ENCODE measurements around the gene EGR4.

EGR4 gene

DNA sequence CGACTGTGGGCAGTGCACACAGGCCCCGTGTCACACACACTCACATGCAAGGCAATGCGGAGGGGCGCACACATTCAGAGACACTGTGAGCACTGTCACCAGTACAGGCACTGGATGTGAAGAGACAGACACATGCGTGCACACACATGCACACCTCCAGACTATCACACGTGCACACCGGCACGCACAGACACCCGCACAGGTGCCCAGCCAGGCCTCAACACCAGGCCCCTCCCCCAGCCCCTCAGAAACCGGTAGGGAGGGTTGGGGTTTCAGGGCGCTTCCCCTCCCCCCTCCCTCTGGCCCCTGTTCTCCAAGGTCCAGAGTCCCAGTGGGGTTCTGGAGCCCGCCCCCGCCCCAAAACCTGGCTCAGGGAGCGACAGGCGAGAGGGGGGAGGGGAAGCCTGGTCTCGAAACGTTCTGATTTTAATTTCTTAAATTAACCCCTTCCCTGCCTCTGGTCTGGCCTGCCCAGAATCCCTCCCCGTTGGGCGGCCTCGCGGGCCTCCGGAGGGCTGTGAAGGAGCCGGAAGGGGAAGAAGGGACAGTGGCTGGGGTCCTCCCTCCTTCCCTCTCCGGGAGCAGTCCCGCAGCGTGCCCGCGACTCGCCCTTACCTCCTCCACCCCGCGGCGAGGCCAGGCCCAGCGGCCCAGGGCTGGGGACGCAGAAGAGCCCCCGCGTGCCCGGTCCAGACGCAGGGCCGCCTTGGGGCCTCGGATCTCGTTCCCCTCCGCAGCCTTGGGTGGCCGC, 9.6 kb downstream of the EGR4 start:
- no peak for FAIRE-seq

DNA sequence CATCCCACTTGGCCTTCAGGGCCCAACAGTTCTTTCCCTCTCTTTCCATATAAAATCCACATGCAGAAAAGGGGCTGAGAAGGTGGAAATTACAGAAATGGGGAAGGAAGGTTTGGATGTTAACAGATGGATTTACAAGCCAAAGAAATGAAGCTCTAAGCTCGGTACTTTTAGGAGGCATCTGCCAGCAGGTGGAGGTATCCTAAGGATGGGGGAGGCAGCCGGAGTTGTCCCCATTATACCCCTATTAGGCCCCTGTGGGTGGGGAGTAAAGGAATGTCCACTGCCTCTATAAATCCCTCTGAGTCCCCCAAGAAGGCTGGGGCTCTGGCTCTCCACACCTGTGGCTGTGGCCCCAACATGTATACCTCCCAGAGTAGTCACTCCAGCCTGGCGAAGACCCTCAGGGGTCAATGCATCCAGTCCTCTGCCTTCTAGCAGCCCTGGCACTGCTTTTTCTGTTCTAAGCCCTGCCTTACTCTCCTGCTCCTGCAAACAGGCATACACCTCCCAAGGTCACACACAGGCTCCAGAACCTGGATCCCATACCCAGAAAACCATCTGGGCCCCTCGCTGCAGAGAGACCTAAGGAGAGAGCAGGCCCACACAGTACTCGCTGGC, 10.3 kb downstream of the EGR4 start:
- no peak for FAIRE-seq
- no peak for DNase-seq (ENCODE audit: insufficient read length, low spot score)
- TF ChIP-seq POLR2A (IDR thresholded peaks at IDR 0.05; ENCODE audit: low read depth, low read length), result no peak

More for the DNA sequence above, 9.6 kb downstream of the EGR4 start:
- TF ChIP-seq POLR2A (IDR thresholded peaks at IDR 0.05; ENCODE audit: low read depth, low read length), result no peak
- DNase-seq (ENCODE audit: insufficient read length, low spot score), result no peak

DNA sequence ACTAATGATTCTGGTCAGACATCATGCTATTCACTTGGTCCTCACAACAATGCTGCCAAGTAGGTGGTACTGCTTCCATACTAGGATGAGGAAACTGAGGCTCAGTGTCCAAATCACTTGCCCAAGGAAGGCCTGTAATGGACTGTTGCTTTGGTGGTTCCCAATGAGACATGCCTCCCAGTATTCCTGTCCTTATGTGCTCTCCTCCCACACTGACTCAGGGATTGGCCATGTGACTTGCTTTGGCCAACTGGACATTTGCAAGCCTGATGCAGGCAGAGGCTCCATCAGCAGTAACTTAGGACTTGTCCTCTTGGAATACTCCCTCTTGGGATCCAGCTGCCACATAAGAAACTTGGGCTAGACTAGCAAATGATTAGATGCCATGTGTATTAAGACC, 12.1 kb downstream of the EGR4 start:
- no peak for DNase-seq (ENCODE audit: insufficient read length, low spot score)
- no peak for FAIRE-seq

DNA sequence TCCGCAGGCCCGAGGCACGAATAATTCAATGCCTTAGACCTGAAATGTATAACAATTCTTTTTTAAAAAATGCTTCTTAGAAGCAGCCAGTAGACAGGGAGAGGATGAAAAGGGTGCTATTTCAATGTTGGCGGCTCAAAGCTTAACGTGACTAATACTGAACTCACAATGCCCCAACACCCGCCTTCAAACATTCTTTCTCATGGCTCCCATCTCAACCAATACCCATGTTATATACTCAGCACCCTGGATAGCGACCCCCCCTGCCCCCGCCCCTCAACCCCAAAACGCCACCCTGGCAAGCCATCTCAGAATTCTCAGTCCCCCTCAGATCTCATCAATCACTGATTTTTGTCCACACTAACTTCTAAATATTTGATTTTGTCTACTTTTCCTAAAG, 13.5 kb downstream of the EGR4 start:
- no peak for TF ChIP-seq POLR2A (IDR thresholded peaks at IDR 0.05; ENCODE audit: low read depth, low read length)
- no peak for DNase-seq (ENCODE audit: insufficient read length, low spot score)
- FAIRE-seq, result no peak

More for the DNA sequence above, 12.1 kb downstream of the EGR4 start:
- TF ChIP-seq POLR2A (IDR thresholded peaks at IDR 0.05; ENCODE audit: low read depth, low read length), result no peak

DNA sequence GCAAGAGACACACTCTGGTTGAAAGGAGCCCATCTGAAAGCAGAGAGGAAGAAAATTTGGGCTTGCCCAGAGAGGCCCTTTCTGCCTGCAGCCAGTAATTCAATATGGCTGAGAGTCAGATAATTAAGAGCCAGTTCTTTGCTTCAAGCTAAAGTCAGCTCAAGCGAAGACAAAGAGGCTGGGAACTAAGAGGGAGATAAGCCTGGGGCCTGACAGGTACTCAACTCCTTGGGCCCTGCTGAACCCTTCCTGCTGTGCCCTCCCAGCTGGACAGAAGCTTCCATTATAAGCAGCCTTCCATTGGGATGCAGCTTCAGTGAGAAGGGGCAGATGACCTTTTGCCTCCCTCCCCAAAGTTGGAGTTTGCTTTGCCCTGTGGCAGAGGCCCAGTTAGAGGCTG, 21.1 kb downstream of the EGR4 start:
- no peak for TF ChIP-seq POLR2A (IDR thresholded peaks at IDR 0.05; ENCODE audit: low read depth, low read length)
- FAIRE-seq, result no peak
- no peak for DNase-seq (ENCODE audit: insufficient read length, low spot score)

DNA sequence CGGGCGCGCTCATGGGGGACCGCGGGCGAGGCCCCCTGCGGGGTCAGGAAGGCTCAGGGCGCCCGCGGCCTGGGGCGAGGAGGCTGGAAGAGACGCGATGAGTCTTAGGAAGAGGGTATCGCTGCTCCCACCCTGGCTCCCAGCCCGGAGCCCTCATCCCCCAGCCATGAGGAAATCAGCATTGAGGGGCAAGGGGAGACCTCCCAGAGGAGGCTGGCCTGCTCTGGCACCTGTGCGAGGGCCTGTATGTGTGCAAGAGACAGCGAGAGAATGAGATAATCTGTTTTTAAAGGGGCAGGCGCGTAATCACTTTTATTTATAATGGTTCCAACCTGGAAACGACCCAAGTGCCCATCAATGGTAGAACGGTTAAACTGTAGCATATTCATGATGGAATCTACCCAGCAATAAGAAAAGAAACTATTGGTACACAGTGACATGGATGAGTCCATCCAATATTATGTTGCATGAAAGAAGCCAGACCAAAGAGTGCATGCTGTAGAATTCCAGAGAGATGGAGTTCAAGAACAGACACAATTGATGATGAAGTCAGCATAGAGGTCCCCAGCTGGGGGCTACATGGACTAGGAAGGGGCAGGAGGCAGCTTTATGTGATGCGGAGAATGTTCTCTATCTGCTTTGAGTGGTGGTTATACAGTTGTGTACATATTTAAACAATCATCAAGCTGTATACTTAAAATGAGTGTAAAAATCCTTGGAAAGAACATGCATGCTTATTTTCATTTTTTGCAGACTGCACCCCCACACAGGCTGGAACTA, 23.5 kb downstream of the EGR4 start:
- DNase-seq (ENCODE audit: insufficient read length, low spot score) (no peak), FAIRE-seq (no peak)
- no peak for TF ChIP-seq POLR2A (IDR thresholded peaks at IDR 0.05; ENCODE audit: low read depth, low read length)

DNA sequence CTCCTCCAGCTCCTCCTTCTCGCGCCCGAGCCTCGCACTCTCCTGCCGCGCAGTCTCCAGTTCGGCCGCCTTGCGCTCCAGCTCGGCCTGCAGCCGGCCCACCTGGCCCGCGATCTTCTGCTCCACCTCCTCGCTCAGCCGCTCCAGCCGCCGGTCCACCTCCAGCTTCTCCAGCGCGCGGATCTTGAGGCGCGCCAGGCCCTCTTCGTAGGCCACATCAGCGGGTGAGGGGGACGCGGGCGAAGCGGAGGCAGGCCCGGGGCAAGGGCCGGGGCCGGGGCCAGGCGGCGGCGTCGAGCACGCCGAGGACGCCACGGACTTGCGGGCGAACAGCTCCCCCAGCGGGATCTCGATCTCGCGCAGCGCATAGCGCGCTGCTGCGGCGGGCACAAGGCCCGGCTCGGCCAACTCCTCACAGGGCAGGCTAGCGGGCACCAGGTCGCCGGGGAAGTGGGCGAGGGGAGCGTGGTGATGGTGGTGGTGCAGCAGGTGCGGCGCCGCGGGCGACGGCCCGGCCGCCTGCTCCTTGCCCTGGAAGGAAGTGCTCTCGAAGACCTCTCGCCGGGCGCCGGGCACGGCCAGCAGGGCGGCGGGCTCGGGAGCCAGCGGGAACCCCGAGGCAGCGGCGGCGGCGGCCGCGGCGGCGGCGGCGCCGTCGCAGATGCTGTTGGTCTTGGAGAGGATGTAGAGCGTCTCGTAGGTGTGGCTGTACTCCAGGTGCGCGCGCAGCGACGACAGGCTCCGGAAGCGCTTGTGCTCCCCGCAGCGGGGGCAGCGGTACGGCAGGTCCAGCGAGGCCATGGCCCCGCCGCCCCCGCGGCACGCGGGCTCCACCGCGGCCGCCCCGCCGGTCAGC, 24.3 kb downstream of the EGR4 start:
- FAIRE-seq (no peak), DNase-seq (ENCODE audit: insufficient read length, low spot score) (no peak)
- TF ChIP-seq POLR2A (IDR thresholded peaks at IDR 0.05; ENCODE audit: low read depth, low read length), result no peak

DNA sequence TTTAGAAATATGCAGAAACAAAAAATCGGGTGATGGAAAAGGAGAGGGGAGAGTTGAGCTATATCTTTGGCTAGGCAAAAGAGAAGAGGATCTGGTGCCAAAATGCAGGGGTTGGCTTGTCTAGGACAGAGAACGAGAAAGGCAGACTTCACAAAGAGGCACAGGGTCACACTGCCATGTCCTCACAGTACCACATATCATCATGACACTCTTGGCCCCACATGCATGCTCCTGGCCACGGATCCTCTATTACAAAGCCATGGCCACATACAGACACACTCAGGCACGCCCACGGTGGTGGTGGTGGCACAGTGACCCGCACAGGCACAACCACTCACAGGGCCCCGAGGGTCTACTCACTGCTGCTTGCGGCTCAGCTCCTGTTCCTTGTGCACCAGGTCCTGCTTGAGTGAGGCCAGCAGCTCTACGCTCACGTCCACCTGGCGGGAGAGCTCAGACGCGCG, 24.9 kb downstream of the EGR4 start:
- DNase-seq (ENCODE audit: insufficient read length, low spot score), result no peak
- TF ChIP-seq POLR2A (IDR thresholded peaks at IDR 0.05; ENCODE audit: low read depth, low read length), result no peak
- no peak for FAIRE-seq

DNA sequence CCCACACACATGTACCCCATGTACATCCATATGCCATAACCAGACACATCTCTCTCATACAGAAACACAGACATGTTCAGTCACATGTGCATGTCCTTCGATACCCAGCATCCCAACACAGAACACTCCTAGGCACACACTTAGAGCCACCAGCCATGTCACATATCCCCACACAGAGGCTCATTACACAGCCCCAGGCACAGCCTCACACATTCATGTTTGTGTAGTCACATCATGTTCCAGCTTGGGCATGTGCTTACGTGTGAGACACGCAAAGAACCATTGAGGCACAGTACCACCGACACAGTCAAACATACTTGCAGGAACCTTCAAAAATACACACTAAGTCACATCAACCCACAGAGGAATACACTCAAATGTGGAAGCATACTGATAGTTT, 26.3 kb downstream of the EGR4 start:
- DNase-seq (ENCODE audit: insufficient read length, low spot score), result no peak
- no peak for FAIRE-seq
- TF ChIP-seq POLR2A (IDR thresholded peaks at IDR 0.05; ENCODE audit: low read depth, low read length), result no peak

DNA sequence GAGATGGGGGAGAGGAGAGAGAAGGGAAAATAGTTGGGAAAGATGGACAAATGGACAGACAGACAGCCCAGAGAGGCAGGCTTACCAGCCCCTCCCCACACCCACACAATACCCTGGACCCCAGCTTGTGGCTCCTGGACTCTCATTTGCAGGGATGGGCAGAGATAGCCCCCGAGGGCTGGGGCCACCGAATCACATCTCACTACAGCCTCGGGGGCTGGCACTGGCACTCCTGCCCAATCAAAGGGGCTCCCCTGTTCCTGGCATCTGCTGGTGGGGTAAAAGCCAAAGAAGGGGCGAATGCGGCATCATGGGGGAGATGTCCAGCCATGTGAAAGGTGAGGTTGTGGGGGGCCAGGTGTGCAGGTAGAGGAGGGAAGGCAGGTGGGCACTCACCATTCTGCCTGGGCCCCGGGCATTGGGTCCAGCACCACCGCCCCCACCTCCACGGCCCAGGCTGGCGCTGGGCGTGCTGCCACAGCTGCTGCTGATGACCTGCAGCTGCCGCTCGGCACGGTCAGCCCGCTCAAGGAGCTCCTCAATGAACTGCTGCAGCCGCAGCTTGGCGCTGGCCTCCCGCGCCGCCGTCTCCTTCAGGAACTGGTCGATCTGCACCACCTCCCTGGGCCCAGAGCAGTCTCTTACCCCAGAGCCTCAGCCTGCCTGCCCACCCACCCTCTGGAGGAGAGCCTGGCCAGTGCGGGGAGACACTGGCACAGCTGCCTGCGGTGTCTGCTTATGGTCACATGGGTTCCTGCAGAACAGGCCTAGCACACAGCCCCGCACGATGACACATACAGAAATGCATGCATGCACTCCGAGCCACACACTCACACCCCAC, 27.1 kb downstream of the EGR4 start:
- TF ChIP-seq POLR2A (IDR thresholded peaks at IDR 0.05; ENCODE audit: low read depth, low read length), result no peak
- DNase-seq (ENCODE audit: insufficient read length, low spot score) (no peak), FAIRE-seq (no peak)

DNA sequence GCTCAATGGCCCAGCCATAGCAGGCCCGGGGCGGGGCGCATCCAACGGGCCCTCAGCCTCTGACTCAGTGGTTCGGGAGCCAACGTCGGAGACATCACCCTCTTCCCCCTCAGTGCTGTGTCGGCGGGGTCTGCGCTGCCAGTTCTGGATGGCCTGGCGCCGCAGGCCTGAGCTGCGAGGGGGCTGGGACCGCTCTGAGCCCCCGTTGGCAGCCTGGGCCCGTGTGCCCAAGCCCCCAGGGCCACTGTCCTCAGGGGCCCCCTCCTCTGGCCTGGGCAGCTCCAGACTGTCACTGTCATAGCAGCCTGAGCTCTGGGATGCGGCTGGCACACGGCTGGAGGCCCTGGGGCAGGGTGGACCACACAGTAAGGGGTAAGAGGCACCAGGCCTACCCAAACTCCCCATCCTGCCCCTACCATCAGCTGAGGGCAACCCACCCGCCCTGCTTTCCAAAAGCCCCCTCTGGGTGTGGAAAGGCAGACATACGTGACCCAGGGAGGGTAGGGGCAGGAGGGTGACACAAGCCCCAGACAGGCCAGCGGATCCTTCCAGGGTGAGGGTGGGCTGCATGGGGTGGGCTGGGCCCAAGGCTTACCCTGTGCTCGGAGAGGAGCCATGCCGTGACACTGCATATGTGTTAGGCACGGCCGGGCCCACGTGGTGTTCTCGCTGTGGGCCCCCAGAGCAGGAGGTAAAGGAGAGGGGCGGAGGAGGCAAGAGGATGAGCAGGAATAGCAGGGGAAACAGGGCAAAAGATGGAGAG, 27.9 kb downstream of the EGR4 start:
- no peak for DNase-seq (ENCODE audit: insufficient read length, low spot score)
- no peak for TF ChIP-seq POLR2A (IDR thresholded peaks at IDR 0.05; ENCODE audit: low read depth, low read length)
- no peak for FAIRE-seq

DNA sequence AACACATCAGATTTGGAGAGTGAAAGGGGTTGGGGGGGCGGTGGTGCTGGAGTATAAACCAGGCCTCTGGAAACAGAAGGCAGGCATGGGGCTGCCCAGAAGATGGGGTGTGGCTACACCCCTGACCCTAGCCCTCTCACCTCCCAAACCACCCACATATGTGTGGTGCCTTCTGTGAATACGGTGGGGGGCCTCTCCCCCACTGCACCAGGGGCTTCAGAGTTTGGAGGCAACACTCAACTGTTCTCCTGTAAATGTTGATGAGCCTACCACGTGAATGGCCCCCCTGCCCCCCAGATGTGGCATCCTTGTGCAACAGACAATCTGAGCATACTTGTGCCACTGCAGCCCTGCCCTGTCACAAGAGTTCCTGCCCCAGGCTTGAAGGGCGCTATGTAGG, 28.6 kb downstream of the EGR4 start:
- TF ChIP-seq POLR2A (IDR thresholded peaks at IDR 0.05; ENCODE audit: low read depth, low read length), result no peak
- DNase-seq (ENCODE audit: insufficient read length, low spot score) (no peak), FAIRE-seq (no peak)
